K562 (cell line): ENCODE data around the gene LITAF. TPM values are rescaled to one million over a fixed set of nuclear protein-coding genes. Genes with fewer than 3 reads are reported as not detected.

Experiments used
- ARID3A ChIP-seq: IDR thresholded peaks from 2 replicates; pipeline ENCODE4 v1.6.1; 2012; ENCODE audit warnings: low read depth, low read length, improper control_type of control experiment, borderline replicate concordance
- BRD4 ChIP-seq: fragments of 200-600 bp; sonication (generic); IDR thresholded peaks from 2 replicates; pipeline ENCODE4 v1.6.1; 2017; ENCODE audit warnings: inconsistent platforms
- CBFB ChIP-seq: sonication (generic); formaldehyde crosslinking; IDR thresholded peaks from 2 replicates; pipeline ENCODE4 v1.4.0; 2020; ENCODE audit warnings: mild to moderate bottlenecking, missing genetic modification reagents
- CHD1 ChIP-seq: fragments of 200-600 bp; sonication (generic); IDR thresholded peaks from one replicate; pipeline ENCODE4 v1.6.1; 2012; ENCODE audit warnings: mild to moderate bottlenecking, moderate library complexity, low read length, inconsistent platforms
- CHD4 ChIP-seq: fragments of 200-600 bp; sonication (generic); IDR thresholded peaks from 3 replicates; pipeline ENCODE4 v1.6.1; 2012; ENCODE audit warnings: low read depth, mild to moderate bottlenecking, mixed read lengths, low read length, inconsistent platforms; ENCODE audit not compliant: insufficient read depth, insufficient replicate concordance, poor library complexity, severe bottlenecking
- GATAD2A ChIP-seq: fragments of 450-650 bp; IDR thresholded peaks from 2 replicates; pipeline ENCODE4 v1.6.1; 2017
- KDM2B ChIP-seq: fragments of 250-450 bp; sonication (Bioruptor Pico); IDR thresholded peaks from 2 replicates; pipeline ENCODE4 v1.8.0; 2021; ENCODE audit warnings: mild to moderate bottlenecking, moderate library complexity
- MEF2A ChIP-seq: IDR thresholded peaks from 2 replicates; pipeline ENCODE4 v1.6.1; 2011; ENCODE audit warnings: low read depth, mild to moderate bottlenecking, low read length, moderate library complexity; ENCODE audit not compliant: control insufficient read depth
- MEF2D ChIP-seq: conservative IDR thresholded peaks from 2 replicates; pipeline ENCODE4 v1.6.1; 2016; ENCODE audit warnings: low read depth, missing genetic modification characterization, missing compliant biosample characterization
- MIER1 ChIP-seq: fragments of 450-650 bp; IDR thresholded peaks from 2 replicates; pipeline ENCODE4 v1.6.1; 2016; ENCODE audit warnings: antibody characterized with exemption, mild to moderate bottlenecking, low read depth
- MYC ChIP-seq, 2 experiments: fragments of 250-450 bp in 1 of 2; sonication (Bioruptor Pico) in 1 of 2; IDR thresholded peaks; 2 replicates each; pipeline versions ENCODE4 v1.5.1 to v1.6.1; 2012 to 2021; ENCODE audit warnings: low read depth in 2 of 2, borderline replicate concordance in 1 of 2, improper control_type of control experiment in 1 of 2, low read length in 1 of 2, mild to moderate bottlenecking in 1 of 2, moderate library complexity in 1 of 2
- NCOA6 ChIP-seq: fragments of 450-650 bp; IDR thresholded peaks from 2 replicates; pipeline ENCODE4 v1.6.1; 2017; ENCODE audit warnings: mild to moderate bottlenecking
- PHB ChIP-seq: fragments of 250-450 bp; sonication (Bioruptor Pico); IDR thresholded peaks from 2 replicates; pipeline ENCODE4 v1.5.0; 2021
- SMAD4 ChIP-seq: fragments of 250-450 bp; sonication (Bioruptor Pico); conservative IDR thresholded peaks from 2 replicates; pipeline ENCODE4 v1.8.0; 2021; ENCODE audit warnings: inconsistent platforms, mild to moderate bottlenecking, moderate library complexity
- TSC22D4 ChIP-seq: fragments of 450-650 bp; IDR thresholded peaks from 2 replicates; pipeline ENCODE4 v1.6.1; 2016; ENCODE audit warnings: missing genetic modification characterization, missing biosample characterization, control low read depth
- TSHZ1 ChIP-seq: fragments of 250-450 bp; sonication (Bioruptor Pico); IDR thresholded peaks from 2 replicates; pipeline ENCODE4 v1.4.0; 2020; ENCODE audit warnings: mild to moderate bottlenecking, moderate library complexity
- ZNF24 ChIP-seq: fragments of 450-650 bp; IDR thresholded peaks from 2 replicates; pipeline ENCODE4 v1.6.1; 2016
- polyA plus RNA-seq, 8 experiments: library from polyadenylated mRNA; depleted of rRNA in 4 of 8; stranded (reverse) in 5 of 8; unstranded in 3 of 8; fragments of >200 nt; fragmentation: Nextera tagmentation in 2 of 8; fragmentation: Illumina TruSeq in 1 of 8; extraction: Ambion mirVana in 2 of 8; extraction: Trizol in 1 of 8; gene quantifications; 2 replicates each; pipeline versions ENCODE4 v1.2.1 to v1.2.3, GENCODE V29; 2011 to 2014; ENCODE audit warnings: inconsistent platforms in 1 of 8, missing spikeins in 1 of 8
- total RNA-seq, 7 experiments: library from RNA; depleted of rRNA in 6 of 7; stranded (reverse); fragments of >200 nt in 6 of 7; fragmentation: Illumina TruSeq in 2 of 7; extraction: Trizol in 2 of 7; gene quantifications; 2 replicates each; pipeline versions ENCODE4 v1.2.1 to v1.2.3, GENCODE V29; 2011 to 2021; ENCODE audit warnings: low replicate concordance in 1 of 7
- TF ChIP-seq, protein P1 (sequence below): fragments of 450-650 bp; IDR thresholded peaks from 2 replicates; pipeline ENCODE4 v1.6.1; 2016; ENCODE audit warnings: low read depth, mild to moderate bottlenecking, moderate library complexity
- TF ChIP-seq, protein P2 (sequence below): fragments of 250-450 bp; sonication (Bioruptor Pico); IDR thresholded peaks from 2 replicates; pipeline ENCODE4 v1.8.0; 2022; ENCODE audit warnings: moderate library complexity, mild to moderate bottlenecking, inconsistent platforms
- TF ChIP-seq, protein P3 (sequence below): fragments of 450-650 bp; conservative IDR thresholded peaks from 2 replicates; pipeline ENCODE4 v1.6.1; 2016; ENCODE audit warnings: missing genetic modification characterization, low read depth, mild to moderate bottlenecking, control low read depth, missing compliant biosample characterization

LITAF gene
- total and polyA plus RNA-seq, 9 of the 15 experiments (the other 6 are each of a cell fraction or from before 2014, with no cell fraction given), result 4.1 to 17.8 (median 11.9) TPM

- TF ChIP-seq, protein P1, sequence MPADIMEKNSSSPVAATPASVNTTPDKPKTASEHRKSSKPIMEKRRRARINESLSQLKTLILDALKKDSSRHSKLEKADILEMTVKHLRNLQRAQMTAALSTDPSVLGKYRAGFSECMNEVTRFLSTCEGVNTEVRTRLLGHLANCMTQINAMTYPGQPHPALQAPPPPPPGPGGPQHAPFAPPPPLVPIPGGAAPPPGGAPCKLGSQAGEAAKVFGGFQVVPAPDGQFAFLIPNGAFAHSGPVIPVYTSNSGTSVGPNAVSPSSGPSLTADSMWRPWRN, result no peak
- no peak for TF ChIP-seq NCOA6
- no peak for TF ChIP-seq TSC22D4
- TF ChIP-seq GATAD2A, result no peak
- TF ChIP-seq BRD4, result no peak
- TF ChIP-seq PHB (CRISPR knock-in tag), result no peak
- peak; percentile 48 for TF ChIP-seq SMAD4
- no peak for TF ChIP-seq MEF2A
- no peak for TF ChIP-seq CHD4
- TF ChIP-seq KDM2B (CRISPR knock-in tag), result no peak
- TF ChIP-seq, protein P2, sequence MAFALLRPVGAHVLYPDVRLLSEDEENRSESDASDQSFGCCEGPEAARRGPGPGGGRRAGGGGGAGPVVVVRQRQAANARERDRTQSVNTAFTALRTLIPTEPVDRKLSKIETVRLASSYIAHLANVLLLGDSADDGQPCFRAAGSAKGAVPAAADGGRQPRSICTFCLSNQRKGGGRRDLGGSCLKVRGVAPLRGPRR (CRISPR knock-in tag), result peak; percentile 79; the same call in 1 of the 2 replicates
- 0 out of 2 replicates have a peak, but pooled peaks have one; percentile 54 for TF ChIP-seq TSHZ1 (CRISPR knock-in tag)
- no peak for TF ChIP-seq CBFB (CRISPR knock-in tag)
- TF ChIP-seq, protein P3, sequence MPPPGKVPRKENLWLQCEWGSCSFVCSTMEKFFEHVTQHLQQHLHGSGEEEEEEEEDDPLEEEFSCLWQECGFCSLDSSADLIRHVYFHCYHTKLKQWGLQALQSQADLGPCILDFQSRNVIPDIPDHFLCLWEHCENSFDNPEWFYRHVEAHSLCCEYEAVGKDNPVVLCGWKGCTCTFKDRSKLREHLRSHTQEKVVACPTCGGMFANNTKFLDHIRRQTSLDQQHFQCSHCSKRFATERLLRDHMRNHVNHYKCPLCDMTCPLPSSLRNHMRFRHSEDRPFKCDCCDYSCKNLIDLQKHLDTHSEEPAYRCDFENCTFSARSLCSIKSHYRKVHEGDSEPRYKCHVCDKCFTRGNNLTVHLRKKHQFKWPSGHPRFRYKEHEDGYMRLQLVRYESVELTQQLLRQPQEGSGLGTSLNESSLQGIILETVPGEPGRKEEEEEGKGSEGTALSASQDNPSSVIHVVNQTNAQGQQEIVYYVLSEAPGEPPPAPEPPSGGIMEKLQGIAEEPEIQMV (tag), result no peak; the same call in 1 of the 2 replicates
- TF ChIP-seq MEF2D (tag), result peak; percentile 43; the same call in 1 of the 2 replicates
- TF ChIP-seq ZNF24, result no peak
- TF ChIP-seq CHD1, result no peak
- no peak for TF ChIP-seq MYC (IDR thresholded peaks at IDR 0.05; ENCODE audit: low read depth, low read length)
- peak; percentile 25; the same call in 1 of the 2 replicates for TF ChIP-seq MYC (CRISPR knock-in tag; IDR thresholded peaks at IDR 0.05; ENCODE audit: borderline replicate concordance, low read depth)
- no peak for TF ChIP-seq ARID3A
- TF ChIP-seq MIER1, result no peak
Observed at GRCh38 chr16:11626657-11627291, 40.1 kb upstream of the LITAF start (continued).
